Ovary (tissue), 9 donors: ENCODE results near the gene SORT1. TPM values are rescaled to one million over a fixed set of nuclear protein-coding genes. Genes with fewer than 3 reads are reported as not detected.

Source experiments
- DNase-seq, 5 donors: peaks; one replicate each; pipeline ENCODE4 v3.0.0-alpha.2; 2019 to 2020
- H3K27ac ChIP-seq, 2 donors: fragments of 200-600 bp; one replicate each; pipeline versions ENCODE4 v1.5.1 to v1.8.0; 2019 to 2022
- H3K27me3 ChIP-seq: fragments of 200-600 bp; one replicate; pipeline ENCODE4 v1.8.0; 2022
- H3K36me3 ChIP-seq: fragments of 200-600 bp; sonication (generic); one replicate; pipeline ENCODE4 v1.5.1; 2019
- H3K4me1 ChIP-seq: one replicate; pipeline ENCODE4 v1.8.1; 2013; ENCODE audit warnings: mild to moderate bottlenecking, moderate library complexity; ENCODE audit not compliant: insufficient read depth
- H3K4me3 ChIP-seq: fragments of 200-600 bp; sonication (generic); one replicate; pipeline ENCODE4 v1.5.1; 2017
- H3K9me3 ChIP-seq, 2 donors: fragments of 200-600 bp in 1 of 2; sonication (generic) in 1 of 2; one replicate each; pipeline versions ENCODE4 v1.5.1 to v1.8.1; 2013 to 2019; ENCODE audit warnings: mild to moderate bottlenecking in 1 of 2, moderate library complexity in 1 of 2
- CTCF ChIP-seq, 3 donors: fragments of 450-650 bp in 2 of 3; fragments of 200-600 bp in 1 of 3; IDR thresholded peaks; one replicate each; pipeline versions ENCODE4 v1.5.1 to v1.8.0; 2016 to 2022; ENCODE audit warnings: antibody characterized with exemption in 3 of 3, mild to moderate bottlenecking in 1 of 3
- EP300 ChIP-seq: sonication (generic); formaldehyde crosslinking; IDR thresholded peaks from one replicate; pipeline ENCODE4 v1.6.1; 2017; ENCODE audit warnings: antibody characterized with exemption
- POLR2A ChIP-seq: fragments of 450-650 bp; IDR thresholded peaks from one replicate; pipeline ENCODE4 v1.6.1; 2017; ENCODE audit warnings: antibody characterized with exemption, mild to moderate bottlenecking, moderate library complexity
- WGBS, 3 donors: extraction: QIAGEN DNeasy Blood & Tissue Kit in 1 of 3; methylation state at CpG; one replicate each; pipeline versions ENCODE4 v1.1.5 to v1.1.7; 2013 to 2017; 5-methylcytosine and 5-hydroxymethylcytosine counted together
- intact Hi-C, 4 donors: fragments of 100-400 bp; cut with DNase I; formaldehyde crosslinking; loops; one replicate each; pipeline versions ENCODE4 v1.11.0 to v1.15.1; 2022 to 2023
- polyA plus RNA-seq, 2 donors: library from polyadenylated mRNA; stranded (reverse); fragments of 200-250 nt in 1 of 2; fragments of 350-450 nt in 1 of 2; fragmentation: Illumina TruSeq in 1 of 2; extraction: RNeasy Lipid Tissue Mini Kit (QIAGEN cat#74804) in 1 of 2; gene quantifications; one replicate each; pipeline ENCODE4 v1.2.3, GENCODE V29; 2013 to 2014
- total RNA-seq, 7 donors: library from RNA; depleted of rRNA in 2 of 7; stranded (reverse); fragments of >200 nt in 2 of 7; fragmentation: NEBNext Ultra II Directional in 3 of 7; extraction: Animal tissue kit (Norgen Biotek cat#: 25700) in 3 of 7; gene quantifications; one replicate each; pipeline versions ENCODE4 v1.1.0 to v1.2.4, GENCODE V29; 2016 to 2023
- donor health status: DM: no; HTN: no; CAD: no; lungs with moderate emphysema.
- donor health status: DM: no; HTN: no; CAD: no.
- donor health status: Bipolar disorder and iron deficiency.
- donor health status: DM: yes; HTN: yes; CAD: no.
- donor health status: DM: no; HTN: no; CAD: no.
- donor health status: DM: yes; HTN: yes; CAD: no.

The SORT1 gene
- total and polyA plus RNA-seq, 9 donors, result 4.3 to 37.0 (median 16.0) TPM

- Histone ChIP-seq H3K4me3 (no peak overlapping the region), H3K27me3 (no peaks in the 10 kb centered on the region), H3K4me1 (no peaks in the 10 kb centered on the region), H3K9me3 (no peaks in the 10 kb centered on the region), H3K36me3 (no peaks in the 10 kb centered on the region), H3K27ac (no peak overlapping the region)
- TF ChIP-seq CTCF (IDR thresholded peaks at IDR 0.05), result no peak
- TF ChIP-seq POLR2A, result no peak
- TF ChIP-seq EP300, result no peak
- intact Hi-C loops, result no loop called here
- WGBS, 3 donors, result 87 to 91% (median 88%) methylated on average over 5 of the region's 5 CpGs
- DNase-seq, result no peak
These were observed 46.3 kb downstream of the SORT1 start for GRCh38 chr1:109351457-109351856.

- no peaks in the 10 kb centered on the region for H3K4me1 ChIP-seq
- no peak overlapping the region for H3K4me3 ChIP-seq
- intact Hi-C loops, result no loop called here
- no peaks in the 10 kb centered on the region for H3K36me3 ChIP-seq
- no peaks in the 10 kb centered on the region for H3K27me3 ChIP-seq
- no peak overlapping the region for H3K27ac ChIP-seq
- H3K9me3 ChIP-seq, result no peaks in the 10 kb centered on the region
- no peak for DNase-seq
- WGBS, 3 donors, result 81 to 94% (median 90%) methylated on average over 1 of the region's 1 CpG
- TF ChIP-seq CTCF (IDR thresholded peaks at IDR 0.05) (no peak), EP300 (no peak)
These were observed 47.1 kb downstream of the SORT1 start for GRCh38 chr1:109350655-109351054.

- intact Hi-C loops, result no loop called here
- Histone ChIP-seq H3K4me1 (no peaks in the 10 kb centered on the region), H3K4me3 (no peak overlapping the region), H3K36me3 (no peaks in the 10 kb centered on the region), H3K27me3 (no peaks in the 10 kb centered on the region), H3K27ac (no peak overlapping the region), H3K9me3 (no peaks in the 10 kb centered on the region)
- WGBS, 3 donors, result 89 to 91% (median 91%) methylated on average over 4 of the region's 4 CpGs
- DNase-seq, result no peak
- TF ChIP-seq POLR2A (no peak), EP300 (no peak), CTCF (IDR thresholded peaks at IDR 0.05) (no peak)
These were observed 47.5 kb downstream of the SORT1 start for GRCh38 chr1:109350182-109350581.

- Histone ChIP-seq H3K36me3 (no peaks in the 10 kb centered on the region), H3K4me3 (no peak overlapping the region), H3K27me3 (no peaks in the 10 kb centered on the region), H3K4me1 (no peaks in the 10 kb centered on the region), H3K9me3 (no peaks in the 10 kb centered on the region), H3K27ac (no peak overlapping the region)
- intact Hi-C loops, result no loop called here
- TF ChIP-seq EP300 (no peak), CTCF (IDR thresholded peaks at IDR 0.05) (no peak), POLR2A (no peak)
- no peak for DNase-seq
- 92 to 95% (median 94%) methylated on average over 6 of the region's 6 CpGs for whole genome bisulfite sequencing, 3 donors
These were observed 50.2 kb downstream of the SORT1 start for GRCh38 chr1:109347511-109347910.
